Measurements from ENCODE around the gene BDH2.

GRCh38 chr4:103052779-103053178 lies 46.9 kb downstream of the BDH2 start:
- TF ChIP-seq, protein P1, sequence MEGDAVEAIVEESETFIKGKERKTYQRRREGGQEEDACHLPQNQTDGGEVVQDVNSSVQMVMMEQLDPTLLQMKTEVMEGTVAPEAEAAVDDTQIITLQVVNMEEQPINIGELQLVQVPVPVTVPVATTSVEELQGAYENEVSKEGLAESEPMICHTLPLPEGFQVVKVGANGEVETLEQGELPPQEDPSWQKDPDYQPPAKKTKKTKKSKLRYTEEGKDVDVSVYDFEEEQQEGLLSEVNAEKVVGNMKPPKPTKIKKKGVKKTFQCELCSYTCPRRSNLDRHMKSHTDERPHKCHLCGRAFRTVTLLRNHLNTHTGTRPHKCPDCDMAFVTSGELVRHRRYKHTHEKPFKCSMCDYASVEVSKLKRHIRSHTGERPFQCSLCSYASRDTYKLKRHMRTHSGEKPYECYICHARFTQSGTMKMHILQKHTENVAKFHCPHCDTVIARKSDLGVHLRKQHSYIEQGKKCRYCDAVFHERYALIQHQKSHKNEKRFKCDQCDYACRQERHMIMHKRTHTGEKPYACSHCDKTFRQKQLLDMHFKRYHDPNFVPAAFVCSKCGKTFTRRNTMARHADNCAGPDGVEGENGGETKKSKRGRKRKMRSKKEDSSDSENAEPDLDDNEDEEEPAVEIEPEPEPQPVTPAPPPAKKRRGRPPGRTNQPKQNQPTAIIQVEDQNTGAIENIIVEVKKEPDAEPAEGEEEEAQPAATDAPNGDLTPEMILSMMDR (IDR thresholded peaks at IDR 0.05): no peak
- TF ChIP-seq POLR2A (IDR thresholded peaks at IDR 0.05): no peak
